GM12878 (cell line): ENCODE measurements around the gene RAPGEF6.

Source experiments
- CTCF ChIP-seq, 3 experiments: IDR thresholded peaks in 2 of 3; conservative IDR thresholded peaks in 1 of 3; 2 replicates each; pipeline ENCODE4 v1.5.1; 2011; ENCODE audit warnings: low read depth in 3 of 3, low read length in 3 of 3, mild to moderate bottlenecking in 3 of 3, control low read depth in 2 of 3, moderate library complexity in 2 of 3, inconsistent platforms in 1 of 3, mixed read lengths in 1 of 3; ENCODE audit not compliant: control insufficient read depth in 2 of 3, insufficient read depth in 1 of 3; ENCODE audit errors: extremely low read depth in 1 of 3
- E2F4 ChIP-seq: IDR thresholded peaks from 2 replicates; pipeline ENCODE4 v1.6.1; 2012; ENCODE audit warnings: low read depth, low read length, improper control_type of control experiment
- EZH2 ChIP-seq: IDR thresholded peaks from 2 replicates; pipeline ENCODE4 v1.6.1; 2012; ENCODE audit warnings: low read depth, mild to moderate bottlenecking, control low read depth, inconsistent platforms, low read length, borderline replicate concordance; ENCODE audit not compliant: control insufficient read depth
- JUND ChIP-seq: IDR thresholded peaks from 2 replicates; pipeline ENCODE4 v1.6.1; 2012; ENCODE audit warnings: low read depth, mild to moderate bottlenecking, low read length, improper control_type of control experiment, moderate library complexity
- MAX ChIP-seq: IDR thresholded peaks from 2 replicates; pipeline ENCODE4 v1.6.1; 2012; ENCODE audit warnings: low read depth, low read length, improper control_type of control experiment
- PAX8 ChIP-seq: fragments of 450-650 bp; IDR thresholded peaks from 2 replicates; pipeline ENCODE4 v1.6.1; 2017; ENCODE audit warnings: mild to moderate bottlenecking, moderate library complexity
- POLR2A ChIP-seq: IDR thresholded peaks from 2 replicates; pipeline ENCODE4 v1.6.1; 2011; ENCODE audit warnings: low read depth, mild to moderate bottlenecking, low read length
- POU2F2 ChIP-seq: IDR thresholded peaks from 3 replicates; pipeline ENCODE4 v1.6.1; 2011; ENCODE audit warnings: low read depth, mild to moderate bottlenecking, low read length, borderline replicate concordance
- SIN3A ChIP-seq: IDR thresholded peaks from 2 replicates; pipeline ENCODE4 v1.6.1; 2012; ENCODE audit warnings: low read depth, low read length, improper control_type of control experiment
- SMAD5 ChIP-seq: IDR thresholded peaks from 2 replicates; pipeline ENCODE4 v1.6.1; 2016; ENCODE audit warnings: antibody characterized with exemption, low read depth
- ZBTB11 ChIP-seq: fragments of 450-650 bp; formaldehyde crosslinking; IDR thresholded peaks from 2 replicates; pipeline ENCODE4 v1.5.0; 2022; ENCODE audit warnings: mild to moderate bottlenecking, missing genetic modification characterization
- ZNF207 ChIP-seq: fragments of 450-650 bp; IDR thresholded peaks from 2 replicates; pipeline ENCODE4 v1.6.1; 2014; ENCODE audit warnings: antibody characterized with exemption, mild to moderate bottlenecking, borderline replicate concordance
- ZNF24 ChIP-seq: fragments of 450-650 bp; IDR thresholded peaks from 2 replicates; pipeline ENCODE4 v1.6.1; 2017; ENCODE audit warnings: antibody characterized with exemption, mild to moderate bottlenecking

GRCh38 chr5:131610198-131611063, 24.6 kb downstream of the RAPGEF6 start:
- TF ChIP-seq POLR2A, result no peak
- TF ChIP-seq CTCF (IDR thresholded peaks at IDR 0.05 in 2 of 3, conservative IDR thresholded peaks at IDR 0.05 in 1 of 3; ENCODE audit: control insufficient read depth in 2 of 3, extremely low read depth in 1 of 3, insufficient read depth in 1 of 3, low read depth in 3 of 3, low read length in 3 of 3), result no peak
- TF ChIP-seq ZBTB11 (CRISPR knock-in tag), result no peak
- TF ChIP-seq SIN3A, result no peak
- no peak for TF ChIP-seq JUND
- TF ChIP-seq ZNF24, result no peak
- TF ChIP-seq SMAD5, result no peak
- no peak for TF ChIP-seq ZNF207
- no peak for TF ChIP-seq EZH2
- TF ChIP-seq POU2F2, result no peak
- no peak for TF ChIP-seq E2F4
- no peak for TF ChIP-seq MAX
- no peak for TF ChIP-seq PAX8
